AG08395 (cell line): Measurements from ENCODE around the gene CELF6.

ENCODE experiments used
- DNase-seq: peaks from one replicate; pipeline ENCODE4 v3.0.0; 2012; ENCODE audit warnings: mixed read lengths, low spot score

CELF6 gene

DNA sequence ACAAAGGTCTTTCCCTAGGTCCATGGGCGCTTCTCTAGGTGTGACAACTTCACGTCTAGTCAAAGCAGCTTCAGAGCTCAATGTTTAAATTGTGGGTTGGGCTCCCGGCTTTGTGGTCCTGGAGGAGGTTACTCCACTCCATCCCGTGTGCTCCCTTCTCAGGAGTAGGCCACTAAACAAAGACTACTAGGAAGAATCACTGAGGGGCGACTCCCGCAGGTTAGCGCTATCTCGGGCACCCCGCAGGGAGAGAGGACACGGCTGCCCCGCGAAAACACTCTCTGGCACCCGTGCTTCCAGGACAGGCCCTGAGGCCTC is 48.1 kb downstream of the CELF6 start:
- peak; percentile 24 for DNase-seq

- no peak for DNase-seq
Observed at GRCh38 chr15:72271221-72271620, 48.7 kb downstream of the CELF6 start.

GRCh38 chr15:72269739-72270138 is 50.2 kb downstream of the CELF6 start:
- DNase-seq = no peak

DNA sequence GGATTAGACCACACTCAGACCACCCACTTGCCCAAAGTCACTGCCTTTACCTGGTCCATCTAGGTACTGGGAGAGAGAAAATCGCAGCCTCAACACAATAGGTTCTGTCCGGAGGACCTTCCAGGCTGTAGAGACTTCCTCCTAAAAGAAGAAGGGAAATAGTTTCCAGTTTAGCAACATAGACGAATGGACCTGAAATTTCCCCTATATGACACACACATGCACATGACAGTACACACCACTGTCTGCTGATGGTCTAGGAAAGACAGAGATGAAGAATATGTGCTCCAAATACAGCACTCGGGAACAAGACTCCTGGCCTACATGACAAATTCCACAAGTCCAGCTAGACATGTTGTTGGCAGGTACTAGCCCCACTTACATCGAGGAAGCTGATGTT is 54.9 kb downstream of the CELF6 start:
- no peak for DNase-seq

DNA sequence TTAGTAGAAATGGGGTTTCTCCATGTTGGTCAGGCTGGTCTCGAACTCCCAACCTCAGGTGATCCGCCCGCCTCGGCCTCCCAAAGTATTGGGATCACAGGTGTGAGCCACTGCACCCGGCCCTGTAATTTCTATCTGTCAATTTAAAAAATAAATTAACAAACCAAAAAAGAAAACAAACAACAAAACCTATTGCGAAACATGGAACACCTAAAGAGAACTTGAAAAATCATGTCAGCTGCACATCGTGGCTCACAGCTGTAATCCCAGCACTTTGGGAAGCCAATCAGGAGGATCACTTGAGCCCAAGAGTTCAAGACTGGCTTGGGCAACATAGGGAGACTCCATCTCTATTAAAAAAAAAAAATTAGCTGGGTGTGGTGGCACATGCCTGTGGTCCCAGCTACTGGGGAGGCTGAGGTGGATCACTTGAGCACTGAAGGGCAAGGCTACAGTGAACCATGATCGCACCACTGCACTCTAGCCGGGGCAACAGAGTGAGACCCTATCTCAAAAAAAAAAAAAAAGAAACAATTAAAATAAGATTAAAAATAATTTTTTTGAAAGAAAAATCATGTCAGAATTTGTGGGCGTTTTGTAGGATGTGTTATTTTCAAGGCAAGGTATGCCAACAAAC is 67.2 kb downstream of the CELF6 start:
- no peak for DNase-seq

- DNase-seq = no peak
Observed at GRCh38 chr15:72249142-72249810, 70.7 kb downstream of the CELF6 start.

DNA sequence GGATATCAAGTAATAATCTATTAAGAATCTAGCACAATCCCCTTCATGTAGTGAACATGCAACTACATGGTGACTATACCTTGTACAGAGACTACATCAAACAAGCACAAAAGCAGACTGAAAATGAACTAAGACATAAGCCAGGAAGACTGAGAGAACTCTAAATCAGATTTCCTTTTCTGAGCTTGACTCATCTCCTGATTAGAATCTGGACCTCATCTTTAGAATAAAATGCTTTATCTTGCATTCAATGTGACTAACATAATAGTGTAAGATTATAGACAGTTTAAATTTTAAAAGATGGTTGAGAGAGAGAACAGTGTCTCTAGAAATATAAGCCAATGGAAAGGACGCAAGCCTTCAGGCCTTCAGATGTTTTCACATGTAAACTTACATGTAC is 71.4 kb downstream of the CELF6 start:
- no peak for DNase-seq

GRCh38 chr15:72242775-72243370 is 77.1 kb downstream of the CELF6 start:
- no peak for DNase-seq

GRCh38 chr15:72239652-72240051 is 80.3 kb downstream of the CELF6 start:
- DNase-seq = no peak

GRCh38 chr15:72238586-72238985 is 81.4 kb downstream of the CELF6 start:
- no peak for DNase-seq

DNA sequence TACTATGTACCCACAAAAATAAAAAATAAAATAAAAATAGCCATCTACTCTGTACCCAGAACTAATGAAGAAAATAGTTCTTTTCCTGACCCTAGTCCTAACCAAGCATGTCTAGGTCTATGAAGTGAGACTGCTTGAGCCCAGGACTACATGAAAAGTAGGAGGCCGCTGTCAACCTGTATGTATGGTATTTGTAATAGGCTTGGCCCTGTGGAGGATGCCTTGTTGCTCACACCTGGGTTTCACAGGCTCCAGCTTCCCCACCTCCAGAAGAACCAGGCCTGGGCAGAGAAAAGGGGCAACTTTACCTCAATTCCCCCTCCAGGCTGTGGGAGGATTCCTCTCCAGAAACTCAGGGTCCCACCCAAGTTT is 82.1 kb downstream of the CELF6 start:
- DNase-seq = no peak

DNA sequence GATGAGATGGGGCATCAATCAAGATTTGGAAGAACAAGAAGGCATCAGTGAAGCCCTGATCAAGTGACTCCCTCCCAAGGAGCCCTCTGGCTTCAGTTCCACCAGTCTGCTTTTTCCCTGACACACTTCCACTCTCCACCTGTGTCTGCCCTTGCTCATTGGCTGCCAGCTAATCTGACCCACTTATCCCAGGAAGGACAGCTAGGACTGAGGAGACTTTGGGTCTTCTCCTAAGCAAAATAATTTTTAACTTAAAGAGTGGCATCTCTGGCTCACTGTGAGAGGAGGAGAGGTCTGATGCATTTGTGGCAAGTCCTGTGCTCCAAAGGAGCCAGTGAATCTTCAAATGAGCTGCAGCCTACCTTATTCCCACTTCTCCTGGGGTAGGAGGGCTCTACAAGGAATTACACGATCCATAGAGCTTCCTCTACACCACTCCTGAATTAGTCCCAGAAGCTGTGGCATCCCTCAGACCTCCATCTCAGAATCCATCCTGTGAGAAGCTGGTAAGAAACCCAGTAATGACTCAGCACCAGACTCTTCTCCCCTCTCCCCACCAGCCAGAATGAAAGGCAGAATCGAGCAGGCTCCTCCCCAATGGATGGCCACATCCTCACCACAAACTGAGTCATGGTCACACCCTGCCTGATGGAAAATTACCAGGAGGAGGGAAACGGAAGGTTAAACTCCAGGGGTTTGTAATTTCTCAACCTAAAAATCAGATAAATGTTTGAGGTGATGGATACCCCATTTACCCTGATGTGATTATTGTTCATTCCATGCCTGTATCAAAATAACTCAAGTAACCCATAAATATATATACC is 82.7 kb downstream of the CELF6 start:
- peak; percentile 97 for DNase-seq

DNA sequence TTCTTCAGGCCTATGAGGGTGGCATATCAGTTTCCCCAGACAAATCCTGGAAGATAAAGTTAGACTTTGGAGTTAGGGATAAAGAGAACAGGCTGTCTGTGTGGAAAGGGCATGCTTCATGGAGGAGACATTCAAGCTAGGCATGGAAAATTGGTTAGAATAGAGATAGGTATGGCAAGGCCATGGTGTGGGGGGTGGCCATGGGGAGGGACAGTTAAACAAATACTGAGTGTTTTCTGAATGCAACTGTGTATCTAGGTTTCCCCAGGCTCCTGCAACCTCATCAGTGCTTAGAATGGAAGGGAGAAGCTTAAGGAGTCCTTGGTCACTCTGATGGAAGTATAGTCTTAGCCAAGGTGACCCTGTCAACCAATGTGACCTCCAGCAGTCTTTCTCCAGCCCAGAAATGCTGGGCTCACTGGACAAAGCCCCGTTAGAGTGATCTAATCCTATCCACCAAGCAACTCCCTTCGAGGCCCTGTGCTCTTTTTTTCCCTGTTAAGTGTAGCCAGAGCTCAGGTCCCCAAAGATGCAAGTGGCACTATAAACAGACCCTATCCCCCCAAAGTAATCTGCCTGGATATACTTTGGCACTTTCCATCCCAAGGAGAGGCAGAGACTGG is 83.5 kb downstream of the CELF6 start:
- no peak for DNase-seq

GRCh38 chr15:72235298-72235697 is 84.7 kb downstream of the CELF6 start:
- DNase-seq = no peak
